A549 treated with AZD2906 at 1 μM for 4 hours (cell line): Measurements from ENCODE around the gene SPATA31C2. TPM values are rescaled to one million over a fixed set of nuclear protein-coding genes. Genes with fewer than 3 reads are reported as not detected.

Source experiments
- total RNA-seq: library from RNA; stranded (reverse); fragments of 200-300 nt; extraction: Qiagen RNA extraction; gene quantifications from 5 replicates; pipeline ENCODE4 v1.2.3, GENCODE V29; 2022

SPATA31C2 gene
- total RNA-seq: not detected in 5 replicates

GRCh38 chr9:88138375-88138774 is at the start of gene SPATA31C2:
SPATA31C2 (minus strand) TSS chr9:88138475; CDS start chr9:88138446, 29 bp downstream.

Other genes with a start within 250 kb of the SPATA31C2 start
- not detected in 5 replicates for gene SPATA31C1, start 220.5 kb downstream of the SPATA31C2 start, total RNA-seq
- 6.3 to 7.1 TPM (median 6.6 TPM) in 5 replicates for gene CDK20, start 163.9 kb downstream of the SPATA31C2 start, total RNA-seq
- gene SPIN1, start 250.0 kb upstream of the SPATA31C2 start, total RNA-seq: 33.6 to 43.1 TPM (median 38.1 TPM) in 5 replicates